ENCODE results near the gene PPP1R7.

- TF ChIP-seq EP300 (IDR thresholded peaks at IDR 0.05; ENCODE audit: borderline replicate concordance) (no peak), YY1 (IDR thresholded peaks at IDR 0.05; ENCODE audit: low read depth) (no peak), TAF1 (IDR thresholded peaks at IDR 0.05; ENCODE audit: low read depth) (no peak), CEBPB (IDR thresholded peaks at IDR 0.05) (no peak), CREB1 (IDR thresholded peaks at IDR 0.05; ENCODE audit: low read depth) (no peak), ZBTB7A (IDR thresholded peaks at IDR 0.05; ENCODE audit: low read depth) (no peak), TCF12 (IDR thresholded peaks at IDR 0.05; ENCODE audit: low read depth) (no peak), EGR1 (IDR thresholded peaks at IDR 0.05) (no peak), RAD21 (IDR thresholded peaks at IDR 0.05; ENCODE audit: low read depth) (no peak)
- TF ChIP-seq, protein P1, sequence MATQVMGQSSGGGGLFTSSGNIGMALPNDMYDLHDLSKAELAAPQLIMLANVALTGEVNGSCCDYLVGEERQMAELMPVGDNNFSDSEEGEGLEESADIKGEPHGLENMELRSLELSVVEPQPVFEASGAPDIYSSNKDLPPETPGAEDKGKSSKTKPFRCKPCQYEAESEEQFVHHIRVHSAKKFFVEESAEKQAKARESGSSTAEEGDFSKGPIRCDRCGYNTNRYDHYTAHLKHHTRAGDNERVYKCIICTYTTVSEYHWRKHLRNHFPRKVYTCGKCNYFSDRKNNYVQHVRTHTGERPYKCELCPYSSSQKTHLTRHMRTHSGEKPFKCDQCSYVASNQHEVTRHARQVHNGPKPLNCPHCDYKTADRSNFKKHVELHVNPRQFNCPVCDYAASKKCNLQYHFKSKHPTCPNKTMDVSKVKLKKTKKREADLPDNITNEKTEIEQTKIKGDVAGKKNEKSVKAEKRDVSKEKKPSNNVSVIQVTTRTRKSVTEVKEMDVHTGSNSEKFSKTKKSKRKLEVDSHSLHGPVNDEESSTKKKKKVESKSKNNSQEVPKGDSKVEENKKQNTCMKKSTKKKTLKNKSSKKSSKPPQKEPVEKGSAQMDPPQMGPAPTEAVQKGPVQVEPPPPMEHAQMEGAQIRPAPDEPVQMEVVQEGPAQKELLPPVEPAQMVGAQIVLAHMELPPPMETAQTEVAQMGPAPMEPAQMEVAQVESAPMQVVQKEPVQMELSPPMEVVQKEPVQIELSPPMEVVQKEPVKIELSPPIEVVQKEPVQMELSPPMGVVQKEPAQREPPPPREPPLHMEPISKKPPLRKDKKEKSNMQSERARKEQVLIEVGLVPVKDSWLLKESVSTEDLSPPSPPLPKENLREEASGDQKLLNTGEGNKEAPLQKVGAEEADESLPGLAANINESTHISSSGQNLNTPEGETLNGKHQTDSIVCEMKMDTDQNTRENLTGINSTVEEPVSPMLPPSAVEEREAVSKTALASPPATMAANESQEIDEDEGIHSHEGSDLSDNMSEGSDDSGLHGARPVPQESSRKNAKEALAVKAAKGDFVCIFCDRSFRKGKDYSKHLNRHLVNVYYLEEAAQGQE (IDR thresholded peaks at IDR 0.05; ENCODE audit: low read depth), result no peak
- TF ChIP-seq, protein P2, sequence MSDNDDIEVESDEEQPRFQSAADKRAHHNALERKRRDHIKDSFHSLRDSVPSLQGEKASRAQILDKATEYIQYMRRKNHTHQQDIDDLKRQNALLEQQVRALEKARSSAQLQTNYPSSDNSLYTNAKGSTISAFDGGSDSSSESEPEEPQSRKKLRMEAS (IDR thresholded peaks at IDR 0.05), result no peak
These were observed 52.0 kb downstream of the PPP1R7 start for GRCh38 chr2:241202268-241202585.

All from Ishikawa (cell line).